Measurements from ENCODE around the gene GRIK4.

DNA sequence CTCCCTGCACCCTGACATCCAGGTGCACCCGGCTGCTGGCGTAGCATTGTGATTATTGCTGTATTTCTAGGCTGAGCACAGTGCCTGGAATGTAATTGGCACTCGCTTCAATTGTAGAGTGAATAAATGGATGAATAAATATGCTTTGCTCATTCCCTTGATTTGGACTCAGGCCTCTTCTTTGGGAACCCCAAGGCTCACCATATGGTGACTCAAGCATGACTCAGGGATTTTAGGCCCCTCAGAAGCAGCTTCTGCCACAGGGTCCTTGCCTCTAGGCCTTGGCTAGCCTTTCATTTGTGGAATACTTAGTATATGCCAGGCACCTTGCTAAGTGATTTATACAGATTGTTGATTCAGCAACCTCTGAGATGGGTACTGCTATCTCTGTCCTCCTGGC is 78.9 kb downstream of the GRIK4 start:
- TF ChIP-seq, protein P1, sequence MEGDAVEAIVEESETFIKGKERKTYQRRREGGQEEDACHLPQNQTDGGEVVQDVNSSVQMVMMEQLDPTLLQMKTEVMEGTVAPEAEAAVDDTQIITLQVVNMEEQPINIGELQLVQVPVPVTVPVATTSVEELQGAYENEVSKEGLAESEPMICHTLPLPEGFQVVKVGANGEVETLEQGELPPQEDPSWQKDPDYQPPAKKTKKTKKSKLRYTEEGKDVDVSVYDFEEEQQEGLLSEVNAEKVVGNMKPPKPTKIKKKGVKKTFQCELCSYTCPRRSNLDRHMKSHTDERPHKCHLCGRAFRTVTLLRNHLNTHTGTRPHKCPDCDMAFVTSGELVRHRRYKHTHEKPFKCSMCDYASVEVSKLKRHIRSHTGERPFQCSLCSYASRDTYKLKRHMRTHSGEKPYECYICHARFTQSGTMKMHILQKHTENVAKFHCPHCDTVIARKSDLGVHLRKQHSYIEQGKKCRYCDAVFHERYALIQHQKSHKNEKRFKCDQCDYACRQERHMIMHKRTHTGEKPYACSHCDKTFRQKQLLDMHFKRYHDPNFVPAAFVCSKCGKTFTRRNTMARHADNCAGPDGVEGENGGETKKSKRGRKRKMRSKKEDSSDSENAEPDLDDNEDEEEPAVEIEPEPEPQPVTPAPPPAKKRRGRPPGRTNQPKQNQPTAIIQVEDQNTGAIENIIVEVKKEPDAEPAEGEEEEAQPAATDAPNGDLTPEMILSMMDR (IDR thresholded peaks at IDR 0.05): no peak
- TF ChIP-seq POLR2AphosphoS5 (IDR thresholded peaks at IDR 0.05): no peak
- no peak for TF ChIP-seq POLR2A (IDR thresholded peaks at IDR 0.05)
